ENCODE data around the gene TRPM2. TPM values are rescaled to one million over a fixed set of nuclear protein-coding genes. Genes with fewer than 3 reads are reported as not detected.
A peak's percentile ranks its signal among the peaks of the same experiment; 100 is the strongest.

The TRPM2 gene
- total RNA-seq, 4 donors from 2014 or later = 1.6 to 3.5 (median 2.7) TPM

DNA sequence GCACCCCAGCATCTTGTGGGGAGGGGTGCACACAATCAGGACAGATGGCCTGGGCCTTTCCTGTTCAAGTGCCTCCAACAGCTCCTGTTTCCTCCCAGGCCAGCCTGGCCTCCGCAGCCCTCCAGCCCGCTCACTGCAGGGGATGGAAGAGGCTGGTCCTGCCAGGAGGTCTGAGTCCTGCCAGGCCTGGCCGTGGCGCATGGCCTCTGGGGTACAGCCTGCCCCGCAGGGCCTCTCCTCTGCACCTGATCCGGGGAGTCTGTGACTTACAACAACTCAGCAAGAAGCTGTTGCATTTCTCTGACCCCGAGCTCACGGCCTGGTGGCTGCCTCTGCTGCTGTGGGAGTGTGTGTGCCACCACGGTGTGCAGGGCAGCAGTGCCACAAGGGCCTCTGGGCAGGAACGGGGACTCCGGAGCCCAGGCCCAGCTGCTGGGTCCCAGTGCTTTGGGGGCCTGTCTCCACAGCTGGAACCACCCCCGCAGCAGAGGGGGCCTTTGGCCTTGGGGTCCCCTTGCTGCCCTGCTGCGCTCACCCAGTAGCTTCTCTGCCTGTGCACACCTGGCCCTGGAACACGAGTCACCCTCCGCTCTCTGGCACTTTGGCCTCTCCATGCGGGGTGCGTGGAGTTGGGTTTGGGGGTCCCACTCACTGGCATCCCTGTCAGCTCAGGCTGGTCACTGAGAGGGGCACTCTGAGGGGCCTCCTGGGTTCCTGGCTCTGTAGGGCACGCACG, 84.4 kb downstream of the TRPM2 start:
- peak overlapping the region in 1 of 4 donors; percentile 58 for H3K27ac ChIP-seq (replicated peaks in 1 of 4)
- no peaks in the 10 kb centered on the region for H3K9me3 ChIP-seq
- WGBS = 86% methylated on average over 3 of the region's 19 CpGs
- H3K36me3 ChIP-seq = no peaks in the 10 kb centered on the region
- H3K4me3 ChIP-seq = peak overlapping the region in 1 of 4 donors; percentile 38
- no peak for DNase-seq (ENCODE audit: extremely low spot score)
- H3K4me1 ChIP-seq = peaks cover 9 to 18% (median 14%) of the 10 kb centered on the region in 4 donors
- intact Hi-C loops (cut with DNase I) = no loop called here
- TF ChIP-seq POLR2AphosphoS5 (IDR thresholded peaks at IDR 0.05) = no peak
- TF ChIP-seq CTCF (IDR thresholded peaks at IDR 0.05) = no peak
- TF ChIP-seq EP300 (IDR thresholded peaks at IDR 0.05) = no peak
- no peak for TF ChIP-seq POLR2A (IDR thresholded peaks at IDR 0.05; ENCODE audit: low read depth)
- peaks cover 0 to 16% (median 0%) of the 10 kb centered on the region in 4 donors for H3K27me3 ChIP-seq

DNA sequence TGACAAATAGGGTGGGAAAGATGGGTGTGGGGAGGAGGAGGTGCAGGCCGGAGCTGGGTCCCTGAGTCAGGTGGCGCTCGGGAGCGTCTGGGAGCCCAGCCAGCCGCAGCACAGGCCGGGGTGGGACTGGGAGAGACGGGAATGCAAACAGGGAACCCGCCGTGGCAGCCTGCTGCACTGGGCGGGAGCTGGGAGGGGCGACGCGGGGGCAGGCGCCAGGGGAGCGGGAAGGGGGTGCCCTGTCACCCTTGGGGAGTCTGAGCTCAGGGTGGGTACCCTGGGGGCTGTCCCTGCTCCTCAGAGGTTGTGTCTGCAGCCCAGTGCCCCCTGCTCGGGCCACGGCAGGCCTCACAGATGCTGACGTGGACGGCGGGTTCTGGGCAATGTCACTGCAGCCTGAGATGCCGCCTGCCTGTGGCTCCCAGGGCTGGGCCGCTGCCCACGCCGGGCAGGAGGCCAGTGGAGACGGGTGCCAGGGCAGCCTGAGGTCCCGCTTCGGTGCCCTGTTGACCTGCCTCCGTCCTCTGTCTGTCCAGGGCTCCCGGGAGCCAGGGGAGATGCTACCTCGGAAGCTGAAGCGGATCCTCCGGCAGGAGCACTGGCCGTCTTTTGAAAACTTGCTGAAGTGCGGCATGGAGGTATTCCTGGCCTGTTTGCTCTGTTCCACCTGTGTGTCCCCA, 85.2 kb downstream of the TRPM2 start:
- Histone ChIP-seq H3K27ac (replicated peaks in 1 of 4) (peak overlapping the region; percentile 16 to 63 (median 59)), H3K36me3 (no peaks in the 10 kb centered on the region), H3K27me3 (peaks cover 0 to 20% (median 0%) of the 10 kb centered on the region in 4 donors), H3K4me3 (peak overlapping the region; percentile 35 to 50 (median 41)), H3K4me1 (peaks cover 9 to 18% (median 14%) of the 10 kb centered on the region in 4 donors), H3K9me3 (no peaks in the 10 kb centered on the region)
- 33% methylated on average over 13 of the region's 34 CpGs for WGBS
- no peak for DNase-seq (ENCODE audit: extremely low spot score)
- intact Hi-C loops (cut with DNase I) = no loop called here
- TF ChIP-seq CTCF (IDR thresholded peaks at IDR 0.05) = no peak
- no peak for TF ChIP-seq EP300 (IDR thresholded peaks at IDR 0.05)
- TF ChIP-seq POLR2AphosphoS5 (IDR thresholded peaks at IDR 0.05) = peak in 1 of 2 donors; percentile 64

- intact Hi-C loops (cut with DNase I) = no loop called here
- DNase-seq (ENCODE audit: extremely low spot score) = no peak
- H3K36me3 ChIP-seq = no peaks in the 10 kb centered on the region
- TF ChIP-seq EP300 (IDR thresholded peaks at IDR 0.05) (no peak), POLR2AphosphoS5 (IDR thresholded peaks at IDR 0.05) (no peak), POLR2A (IDR thresholded peaks at IDR 0.05; ENCODE audit: low read depth) (no peak), CTCF (IDR thresholded peaks at IDR 0.05) (no peak)
- H3K27me3 ChIP-seq = peaks cover 0 to 21% (median 0%) of the 10 kb centered on the region in 4 donors
- no peaks in the 10 kb centered on the region for H3K9me3 ChIP-seq
- H3K4me1 ChIP-seq = peaks cover 9 to 18% (median 14%) of the 10 kb centered on the region in 4 donors
- 86% methylated on average over 11 of the region's 11 CpGs for WGBS
- H3K27ac ChIP-seq (replicated peaks in 1 of 4) = peak overlapping the region in 3 of 4 donors; percentile 16 to 60 (median 58)
- no peak overlapping the region for H3K4me3 ChIP-seq
Measured at GRCh38 chr21:44439211-44439600, 85.8 kb downstream of the TRPM2 start.

DNA sequence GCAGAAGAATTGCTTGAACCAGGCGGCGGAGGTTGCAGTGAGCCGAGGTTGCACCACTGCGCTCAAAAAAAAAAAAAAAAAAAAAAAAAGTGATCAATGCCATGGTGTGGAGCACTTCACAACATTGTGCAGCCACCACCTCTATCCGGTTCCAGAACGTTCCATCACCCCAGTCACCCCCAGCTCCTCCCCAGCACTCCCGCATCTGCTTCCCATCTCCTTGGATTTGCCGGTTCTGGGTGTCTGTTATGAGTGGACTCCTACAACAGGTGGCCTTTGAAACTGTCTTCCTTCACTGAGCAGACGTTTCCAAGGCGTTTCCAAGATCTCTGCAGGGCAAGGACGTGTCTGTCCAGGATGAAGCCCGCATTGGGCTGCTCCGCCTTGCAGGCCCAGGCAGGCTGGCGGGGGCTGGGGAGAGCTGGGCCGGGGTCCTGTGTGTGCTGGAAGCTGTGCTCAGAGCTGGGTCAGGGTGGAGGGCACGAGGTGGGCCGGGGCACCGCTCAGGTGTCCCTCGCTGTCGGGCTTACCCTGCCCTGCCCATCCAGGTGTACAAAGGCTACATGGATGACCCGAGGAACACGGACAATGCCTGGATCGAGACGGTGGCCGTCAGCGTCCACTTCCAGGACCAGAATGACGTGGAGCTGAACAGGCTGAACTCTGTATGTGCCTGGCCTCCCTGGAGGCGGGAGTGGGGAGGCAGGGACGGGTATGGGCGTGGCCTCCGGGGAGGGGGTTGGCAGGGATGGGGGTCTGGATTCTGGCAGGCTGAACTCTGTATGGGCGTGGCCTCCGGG, 87.0 kb downstream of the TRPM2 start:
- peaks cover 9 to 18% (median 14%) of the 10 kb centered on the region in 4 donors for H3K4me1 ChIP-seq
- H3K36me3 ChIP-seq = no peaks in the 10 kb centered on the region
- H3K27ac ChIP-seq (replicated peaks in 1 of 4) = no peak overlapping the region
- no peak for DNase-seq (ENCODE audit: extremely low spot score)
- H3K4me3 ChIP-seq = no peak overlapping the region
- no peak for TF ChIP-seq POLR2A (IDR thresholded peaks at IDR 0.05; ENCODE audit: low read depth)
- TF ChIP-seq CTCF (IDR thresholded peaks at IDR 0.05) = no peak
- no peak for TF ChIP-seq EP300 (IDR thresholded peaks at IDR 0.05)
- TF ChIP-seq POLR2AphosphoS5 (IDR thresholded peaks at IDR 0.05) = no peak
- H3K27me3 ChIP-seq = peaks cover 0 to 24% (median 0%) of the 10 kb centered on the region in 4 donors
- H3K9me3 ChIP-seq = no peaks in the 10 kb centered on the region
- intact Hi-C loops (cut with DNase I) = no loop called here
- WGBS = 83% methylated on average over 25 of the region's 33 CpGs
